Esophagus squamous epithelium (tissue), 5 donors: Measurements from ENCODE around the gene AXIN1. TPM values are rescaled to one million over a fixed set of nuclear protein-coding genes. Genes with fewer than 3 reads are reported as not detected.

Experiments used
- DNase-seq: peaks from one replicate; lab custom pipeline; 2025; lab: John Stamatoyannopoulos, UW
- H3K27ac ChIP-seq, 4 donors: fragments of 200-600 bp; sonication (generic); one replicate each; pipeline ENCODE4 v1.5.1; 2016 to 2019; ENCODE audit warnings: mild to moderate bottlenecking in 1 of 4
- H3K27me3 ChIP-seq, 4 donors: fragments of 200-600 bp; sonication (generic); 1 replicate in 3 of 4; 2 replicates in 1 of 4; pipeline versions ENCODE4 v1.5.1 to v1.6.0; 2017 to 2021; ENCODE audit warnings: antibody characterized with exemption in 1 of 4
- H3K36me3 ChIP-seq, 3 donors: fragments of 200-600 bp; sonication (generic); one replicate each; pipeline ENCODE4 v1.5.1; 2016 to 2019
- H3K4me1 ChIP-seq, 3 donors: fragments of 200-600 bp; sonication (generic); one replicate each; pipeline ENCODE4 v1.5.1; 2017 to 2019
- H3K4me3 ChIP-seq, 4 donors: fragments of 200-600 bp; sonication (generic); 1 replicate in 3 of 4; 2 replicates in 1 of 4; pipeline ENCODE4 v1.5.1; 2016 to 2019; ENCODE audit warnings: mild to moderate bottlenecking in 2 of 4, moderate library complexity in 1 of 4
- H3K9me3 ChIP-seq, 3 donors: fragments of 200-600 bp; sonication (generic); one replicate each; pipeline ENCODE4 v1.5.1; 2016 to 2019
- POLR2A ChIP-seq, 4 donors: fragments of 450-650 bp; IDR thresholded peaks; one replicate each; pipeline ENCODE4 v1.6.1; 2017; ENCODE audit warnings: antibody characterized with exemption in 4 of 4, mild to moderate bottlenecking in 4 of 4, moderate library complexity in 3 of 4
- WGBS, 2 donors: methylation state at CpG; one replicate each; pipeline ENCODE4 v1.1.5; 2018; 5-methylcytosine and 5-hydroxymethylcytosine counted together
- intact Hi-C: fragments of 100-400 bp; cut with DNase I; formaldehyde crosslinking; loops from one replicate; pipeline ENCODE4 v1.15.0; 2022
- total RNA-seq, 4 donors: library from RNA; depleted of rRNA; stranded (reverse); fragments of >200 nt; gene quantifications; one replicate each; pipeline ENCODE4 v1.1.0, GENCODE V29; 2016
- TF ChIP-seq, protein P1 (sequence below), 6 experiments: fragments of 450-650 bp in 4 of 6; fragments of 200-600 bp in 2 of 6; sonication (generic) in 2 of 6; IDR thresholded peaks; one replicate each; pipeline ENCODE4 v1.5.1; 2016 to 2019; ENCODE audit warnings: antibody characterized with exemption in 6 of 6, mild to moderate bottlenecking in 4 of 6, moderate library complexity in 4 of 6
- donor health status: DM: yes; HTN: yes; CAD: no.

The AXIN1 gene
- total RNA-seq, 4 donors from 2014 or later: 17.8 to 32.2 (median 22.2) TPM

DNA sequence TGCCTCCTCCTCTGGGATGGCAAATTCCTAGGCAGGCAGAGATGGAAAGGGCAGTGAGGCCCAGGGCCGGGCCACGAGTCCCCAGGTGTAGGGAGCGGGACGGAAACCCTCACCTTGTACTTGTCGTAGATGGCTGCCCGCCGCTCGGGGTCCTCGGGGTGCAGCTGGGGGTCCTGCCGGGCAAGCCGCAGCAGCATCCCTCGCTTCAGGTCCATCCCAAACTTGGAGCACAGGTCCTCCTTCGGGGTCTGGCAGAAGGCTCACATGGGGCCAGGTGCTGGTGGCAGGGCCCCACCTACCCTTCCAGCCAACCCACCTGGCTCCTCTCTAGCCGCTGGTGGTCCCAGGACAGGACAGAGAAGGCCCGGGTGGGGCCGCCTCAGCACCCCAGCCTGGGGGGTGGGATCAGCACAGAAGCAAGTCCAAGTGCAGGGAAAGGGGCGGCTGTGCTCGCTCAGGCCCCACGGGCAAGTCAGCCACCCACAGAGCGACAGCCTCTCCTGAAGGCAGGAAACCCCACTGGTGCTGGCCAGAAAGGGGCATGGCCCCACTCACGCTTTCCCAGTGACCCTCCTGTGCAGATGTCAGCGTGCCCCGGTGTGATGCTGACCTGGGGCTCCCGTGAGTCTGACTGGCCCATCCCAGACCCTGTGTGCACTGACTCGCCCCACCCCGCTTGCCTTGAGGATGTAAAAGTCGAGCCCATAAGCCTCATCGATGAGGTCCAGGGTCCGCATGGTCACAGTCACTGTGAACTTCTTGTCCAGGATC, 16.1 kb upstream of the AXIN1 start:
- Histone ChIP-seq H3K4me3 (no peak overlapping the region), H3K27me3 (peaks cover 0 to 16% (median 0%) of the 10 kb centered on the region in 4 donors), H3K4me1 (peaks cover 16 to 25% (median 16%) of the 10 kb centered on the region in 3 donors), H3K36me3 (peaks cover 14 to 58% (median 21%) of the 10 kb centered on the region in 3 donors), H3K9me3 (no peaks in the 10 kb centered on the region), H3K27ac (no peak overlapping the region)
- TF ChIP-seq, protein P1, sequence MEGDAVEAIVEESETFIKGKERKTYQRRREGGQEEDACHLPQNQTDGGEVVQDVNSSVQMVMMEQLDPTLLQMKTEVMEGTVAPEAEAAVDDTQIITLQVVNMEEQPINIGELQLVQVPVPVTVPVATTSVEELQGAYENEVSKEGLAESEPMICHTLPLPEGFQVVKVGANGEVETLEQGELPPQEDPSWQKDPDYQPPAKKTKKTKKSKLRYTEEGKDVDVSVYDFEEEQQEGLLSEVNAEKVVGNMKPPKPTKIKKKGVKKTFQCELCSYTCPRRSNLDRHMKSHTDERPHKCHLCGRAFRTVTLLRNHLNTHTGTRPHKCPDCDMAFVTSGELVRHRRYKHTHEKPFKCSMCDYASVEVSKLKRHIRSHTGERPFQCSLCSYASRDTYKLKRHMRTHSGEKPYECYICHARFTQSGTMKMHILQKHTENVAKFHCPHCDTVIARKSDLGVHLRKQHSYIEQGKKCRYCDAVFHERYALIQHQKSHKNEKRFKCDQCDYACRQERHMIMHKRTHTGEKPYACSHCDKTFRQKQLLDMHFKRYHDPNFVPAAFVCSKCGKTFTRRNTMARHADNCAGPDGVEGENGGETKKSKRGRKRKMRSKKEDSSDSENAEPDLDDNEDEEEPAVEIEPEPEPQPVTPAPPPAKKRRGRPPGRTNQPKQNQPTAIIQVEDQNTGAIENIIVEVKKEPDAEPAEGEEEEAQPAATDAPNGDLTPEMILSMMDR (IDR thresholded peaks at IDR 0.05): no peak
- TF ChIP-seq POLR2A (IDR thresholded peaks at IDR 0.05): no peak
- 90 to 93% methylated on average over 10 to 12 of the region's 29 CpGs for WGBS, 2 donors
- no peak for DNase-seq
- intact Hi-C loops: no loop called here

DNA sequence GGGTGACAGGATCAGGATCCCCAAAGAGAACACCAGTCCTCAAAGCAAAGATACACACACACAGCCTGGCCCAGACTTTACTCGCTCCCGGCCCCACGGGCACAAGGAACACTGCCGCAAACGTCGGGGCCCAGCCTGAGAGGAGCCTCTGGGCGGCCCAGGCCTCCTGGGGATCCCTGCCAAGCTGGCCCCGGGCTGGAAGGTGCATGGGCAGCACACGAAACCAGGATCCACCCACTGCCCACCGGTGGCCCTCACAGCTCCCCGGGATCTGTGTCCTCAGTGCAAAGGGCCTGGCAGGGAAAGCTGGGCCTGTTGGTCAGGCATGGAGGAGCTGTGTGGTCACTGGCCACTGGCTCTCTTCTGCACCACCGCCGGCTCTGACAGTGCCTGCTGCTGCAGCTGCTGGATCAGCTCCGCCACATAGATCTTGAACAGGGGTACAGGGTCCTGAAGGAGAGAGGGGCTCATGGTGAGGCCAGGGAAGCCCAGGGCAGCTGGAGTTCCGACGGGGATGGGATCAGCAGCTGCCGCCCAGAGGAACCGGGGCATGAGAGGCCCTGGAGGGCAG, 14.9 kb upstream of the AXIN1 start:
- TF ChIP-seq POLR2A (IDR thresholded peaks at IDR 0.05): no peak
- TF ChIP-seq, protein P1 (IDR thresholded peaks at IDR 0.05): no peak
- DNase-seq: no peak
- H3K36me3 ChIP-seq: peaks cover 14 to 48% (median 21%) of the 10 kb centered on the region in 3 donors
- WGBS, 2 donors: 93% methylated on average over 3 of the region's 18 CpGs
- peaks cover 16 to 27% (median 16%) of the 10 kb centered on the region in 3 donors for H3K4me1 ChIP-seq
- peaks cover 0 to 26% (median 0%) of the 10 kb centered on the region in 4 donors for H3K27me3 ChIP-seq
- no peaks in the 10 kb centered on the region for H3K9me3 ChIP-seq
- no peak overlapping the region for H3K27ac ChIP-seq
- H3K4me3 ChIP-seq: no peak overlapping the region
- intact Hi-C loops: no loop called here

DNA sequence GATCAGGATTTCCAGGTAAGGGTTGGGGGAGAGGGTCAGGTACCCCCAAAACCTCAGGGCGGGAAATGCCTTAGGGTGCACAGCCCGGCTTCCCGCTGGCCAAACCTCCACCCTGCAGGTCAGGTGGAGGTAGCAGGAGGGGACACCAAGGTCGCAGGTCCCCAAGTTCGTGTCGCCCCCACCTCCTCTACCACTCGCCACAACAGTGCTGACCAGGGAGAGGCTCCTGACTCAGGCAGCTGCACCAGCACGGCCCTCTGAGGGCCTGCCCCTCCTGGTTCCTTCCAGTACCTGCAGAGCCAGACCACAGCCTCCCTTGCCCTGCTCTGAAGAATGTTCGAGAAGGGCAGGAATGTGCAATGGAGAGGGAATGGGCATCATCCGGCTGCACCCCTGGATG, 14.0 kb upstream of the AXIN1 start:
- 80% methylated on average over 4 of the region's 10 CpGs; no CpG with 5 or more reads in 1 of the 2 donors for WGBS, 2 donors
- intact Hi-C loops: no loop called here
- TF ChIP-seq POLR2A (IDR thresholded peaks at IDR 0.05): no peak
- TF ChIP-seq, protein P1 (IDR thresholded peaks at IDR 0.05): no peak
- H3K27me3 ChIP-seq: peaks cover 0 to 32% (median 0%) of the 10 kb centered on the region in 4 donors
- DNase-seq: no peak
- H3K27ac ChIP-seq: no peak overlapping the region
- H3K9me3 ChIP-seq: no peaks in the 10 kb centered on the region
- peaks cover 14 to 38% (median 21%) of the 10 kb centered on the region in 3 donors for H3K36me3 ChIP-seq
- H3K4me3 ChIP-seq: no peak overlapping the region
- H3K4me1 ChIP-seq: peaks cover 16 to 34% (median 23%) of the 10 kb centered on the region in 3 donors

DNA sequence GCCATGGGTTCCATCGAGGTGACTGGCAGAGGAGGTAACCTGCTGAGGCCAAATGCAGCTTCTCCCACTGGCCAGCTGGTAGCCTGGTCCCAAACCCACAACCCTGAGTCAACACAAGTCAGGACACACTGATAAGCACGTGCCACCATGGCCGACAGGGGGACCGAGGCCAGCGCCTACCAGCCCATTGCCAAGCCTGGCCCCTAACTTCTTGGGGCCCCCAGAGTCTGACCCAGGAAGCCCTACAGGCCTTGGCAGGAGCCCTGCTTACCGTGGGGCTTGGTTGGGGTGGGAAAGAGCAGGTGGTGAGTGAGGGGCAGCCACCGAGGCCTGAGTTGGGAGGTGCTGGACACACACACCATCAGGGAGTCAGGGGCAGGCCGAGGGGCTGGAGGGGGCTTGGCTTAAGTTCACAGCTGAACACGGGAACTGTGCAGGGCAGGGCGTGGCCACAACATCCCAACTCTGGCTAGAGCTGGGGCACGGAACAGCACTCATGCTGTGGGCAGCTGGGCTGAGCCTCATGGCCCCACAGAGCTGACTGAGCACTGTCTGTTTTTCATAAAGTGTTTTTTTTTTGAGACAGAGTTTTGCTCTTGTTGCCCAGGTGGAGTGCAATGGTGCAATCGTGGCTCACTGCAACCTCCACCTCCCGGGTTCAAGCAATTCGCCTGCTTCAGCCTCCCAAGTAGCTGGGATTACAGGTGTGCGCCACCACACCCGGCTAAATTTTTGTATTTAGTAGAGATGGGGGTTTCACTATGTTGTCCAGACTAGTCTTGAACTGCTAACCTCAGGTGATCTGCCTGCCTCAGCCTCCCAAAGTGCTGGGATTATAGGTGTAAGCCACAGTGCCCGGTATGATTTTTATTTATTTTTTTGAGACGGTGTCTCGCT, 12.3 kb upstream of the AXIN1 start:
- DNase-seq: no peak
- intact Hi-C loops: no loop called here
- 74 to 85% methylated on average over 8 to 13 of the region's 19 CpGs for WGBS, 2 donors

More for the DNA sequence above, 12.3 kb upstream of the AXIN1 start:
- no peak for TF ChIP-seq POLR2A (IDR thresholded peaks at IDR 0.05)
- TF ChIP-seq, protein P1 (IDR thresholded peaks at IDR 0.05): no peak
- H3K9me3 ChIP-seq: no peaks in the 10 kb centered on the region
- H3K4me1 ChIP-seq: peaks cover 7 to 19% (median 12%) of the 10 kb centered on the region in 3 donors
- no peak overlapping the region for H3K4me3 ChIP-seq
- peaks cover 14 to 36% (median 21%) of the 10 kb centered on the region in 3 donors for H3K36me3 ChIP-seq
- H3K27ac ChIP-seq: no peak overlapping the region
- peaks cover 0 to 37% (median 0%) of the 10 kb centered on the region in 4 donors for H3K27me3 ChIP-seq
